Spinal cord (tissue), 10 donors: Measurements from ENCODE around the gene GGTLC3. TPM values are rescaled to one million over a fixed set of nuclear protein-coding genes. Genes with fewer than 3 reads are reported as not detected.
"Not testable (repeated sequence)": the region's sequence is repeated elsewhere in the genome, so short reads cannot be mapped to it uniquely, and the experiment has no call there.

Source experiments
- DNase-seq, 6 donors: peaks; one replicate each; pipeline versions ENCODE4 v3.0.0 to v3.0.0-alpha.2; 2013 to 2015; ENCODE audit warnings: low spot score in 6 of 6, low read depth in 4 of 6
- H3K27ac ChIP-seq: one replicate; pipeline ENCODE4 v1.5.1; 2013; ENCODE audit warnings: low read depth, low read length, control low read depth
- H3K27me3 ChIP-seq: one replicate; pipeline ENCODE4 v1.6.1; 2013; ENCODE audit warnings: low read length; ENCODE audit not compliant: control insufficient read depth, insufficient read depth
- H3K36me3 ChIP-seq: one replicate; pipeline ENCODE4 v1.6.1; 2013; ENCODE audit warnings: low read length; ENCODE audit not compliant: control insufficient read depth, insufficient read depth
- H3K4me1 ChIP-seq: one replicate; pipeline ENCODE4 v1.6.1; 2013; ENCODE audit warnings: low read length; ENCODE audit not compliant: control insufficient read depth, insufficient read depth
- H3K4me3 ChIP-seq: one replicate; pipeline ENCODE4 v1.5.1; 2013; ENCODE audit warnings: low read depth, low read length, control low read depth
- H3K9me3 ChIP-seq: one replicate; pipeline ENCODE4 v1.6.1; 2013; ENCODE audit warnings: low read length; ENCODE audit not compliant: control insufficient read depth, insufficient read depth
- WGBS: methylation state at CpG from one replicate; pipeline ENCODE4 v1.1.5; 2013; ENCODE audit warnings: missing lambda C conversion rate; ENCODE audit not compliant: insufficient coverage; 5-methylcytosine and 5-hydroxymethylcytosine counted together
- long read RNA-seq, 4 donors: transcript quantifications; one replicate each; lab custom pipeline, GENCODE V29; 2026
- polyA plus RNA-seq, 2 donors: library from polyadenylated mRNA; unstranded; fragments of 120-200 nt; gene quantifications; one replicate each; pipeline ENCODE4 v1.2.1, GENCODE V29; 2013; ENCODE audit not compliant: insufficient read length in 2 of 2
- total RNA-seq, 2 donors: library from RNA; depleted of rRNA in 1 of 2; stranded (reverse); fragments of 120-200 nt in 1 of 2; fragments of >200 nt in 1 of 2; gene quantifications; one replicate each; pipeline versions ENCODE4 v1.2.3 to v1.2.4, GENCODE V29; 2013 to 2014
- donor health status: healthy.

The GGTLC3 gene
- total RNA-seq (not detected), polyA plus RNA-seq (under 1 TPM; 0.24 to 0.41 TPM)
- long read RNA-seq, donor 1 = 0 reads
- long read RNA-seq, donor 2 = 0 reads
- long read RNA-seq, donor 3 = 0 reads
- long read RNA-seq, donor 4 = 0 reads

GRCh38 chr22:18518061-18518460, at the start of gene GGTLC3:
Gene GGTLC3, minus strand, starts transcription at chr22:18518161. Its CDS starts 264 bp downstream, at chr22:18517897.
- WGBS = no CpG with 5 or more reads among the region's 5 CpGs
- H3K4me1 ChIP-seq, H3K4me3 ChIP-seq, H3K27me3 ChIP-seq, H3K9me3 ChIP-seq, H3K27ac ChIP-seq, DNase-seq, H3K36me3 ChIP-seq: not testable (repeated sequence)

- not testable (repeated sequence) for H3K27ac ChIP-seq, H3K27me3 ChIP-seq, H3K4me3 ChIP-seq, H3K36me3 ChIP-seq, DNase-seq, H3K4me1 ChIP-seq, H3K9me3 ChIP-seq
- WGBS = no CpG with 5 or more reads among the region's 16 CpGs
Measured at GRCh38 chr22:18560099-18560974, 42.4 kb upstream of the GGTLC3 start.

- DNase-seq, H3K27ac ChIP-seq: not testable (repeated sequence)
- no CpG with 5 or more reads among the region's 6 CpGs for WGBS
Measured at GRCh38 chr22:18558939-18559338, 41.0 kb upstream of the GGTLC3 start.

GRCh38 chr22:18558516-18558915, 40.6 kb upstream of the GGTLC3 start:
- no CpG with 5 or more reads among the region's 4 CpGs for WGBS
- not testable (repeated sequence) for H3K36me3 ChIP-seq

More at GRCh38 chr22:18558939-18559338, 41.0 kb upstream of the GGTLC3 start:
- not testable (repeated sequence) for H3K9me3 ChIP-seq, H3K4me1 ChIP-seq, H3K4me3 ChIP-seq, H3K27me3 ChIP-seq, H3K36me3 ChIP-seq

GRCh38 chr22:18554280-18555256, 36.6 kb upstream of the GGTLC3 start:
- H3K9me3 ChIP-seq, H3K27ac ChIP-seq, H3K27me3 ChIP-seq, DNase-seq, H3K4me3 ChIP-seq, H3K4me1 ChIP-seq, H3K36me3 ChIP-seq: not testable (repeated sequence)
- no CpG with 5 or more reads among the region's 22 CpGs for WGBS

More at GRCh38 chr22:18558516-18558915, 40.6 kb upstream of the GGTLC3 start:
- H3K4me1 ChIP-seq, DNase-seq, H3K9me3 ChIP-seq, H3K27me3 ChIP-seq, H3K27ac ChIP-seq, H3K4me3 ChIP-seq: not testable (repeated sequence)

- not testable (repeated sequence) for H3K36me3 ChIP-seq, DNase-seq, H3K27ac ChIP-seq, H3K4me1 ChIP-seq, H3K27me3 ChIP-seq, H3K9me3 ChIP-seq, H3K4me3 ChIP-seq
- no CpG with 5 or more reads among the region's 19 CpGs for WGBS
Measured at GRCh38 chr22:18552839-18553597, 35.1 kb upstream of the GGTLC3 start.

GRCh38 chr22:18551046-18551445, 33.1 kb upstream of the GGTLC3 start:
- H3K4me1 ChIP-seq, DNase-seq, H3K27me3 ChIP-seq, H3K4me3 ChIP-seq, H3K9me3 ChIP-seq, H3K27ac ChIP-seq, H3K36me3 ChIP-seq: not testable (repeated sequence)
- WGBS = no CpG with 5 or more reads among the region's 7 CpGs

- H3K36me3 ChIP-seq, H3K27ac ChIP-seq, H3K9me3 ChIP-seq, DNase-seq, H3K27me3 ChIP-seq, H3K4me1 ChIP-seq, H3K4me3 ChIP-seq: not testable (repeated sequence)
- no CpG with 5 or more reads among the region's 13 CpGs for WGBS
Measured at GRCh38 chr22:18549458-18550179, 31.7 kb upstream of the GGTLC3 start.
